HepG2 (cell line): ENCODE measurements around the gene CAPN9. TPM values are rescaled to one million over a fixed set of nuclear protein-coding genes. Genes with fewer than 3 reads are reported as not detected.

Experiments
- ATF7 ChIP-seq, 2 experiments: fragments of 450-650 bp in 1 of 2; sonication (generic) in 1 of 2; formaldehyde crosslinking in 1 of 2; IDR thresholded peaks; 2 replicates each; pipeline versions ENCODE4 v1.4.0 to v1.6.1; 2016 to 2020; ENCODE audit warnings: antibody characterized with exemption in 1 of 2, mild to moderate bottlenecking in 1 of 2, missing genetic modification reagents in 1 of 2
- EEA1 ChIP-seq: sonication (generic); formaldehyde crosslinking; IDR thresholded peaks from 2 replicates; pipeline ENCODE4 v1.5.1; 2020; ENCODE audit warnings: mild to moderate bottlenecking, missing genetic modification reagents, borderline replicate concordance
- FOXO1 ChIP-seq: sonication (generic); formaldehyde crosslinking; IDR thresholded peaks from 2 replicates; pipeline ENCODE4 v1.4.0; 2020; ENCODE audit warnings: missing genetic modification reagents
- HOXA5 ChIP-seq: sonication (generic); formaldehyde crosslinking; IDR thresholded peaks from 2 replicates; pipeline ENCODE4 v1.4.0; 2020; ENCODE audit warnings: missing genetic modification reagents
- JUND ChIP-seq: sonication (generic); formaldehyde crosslinking; IDR thresholded peaks from 2 replicates; pipeline ENCODE4 v1.8.0; 2022; ENCODE audit warnings: mild to moderate bottlenecking, missing genetic modification reagents
- KLF13 ChIP-seq: sonication (generic); formaldehyde crosslinking; IDR thresholded peaks from 2 replicates; pipeline ENCODE4 v1.4.0; 2020; ENCODE audit warnings: mild to moderate bottlenecking, missing genetic modification reagents
- SP4 ChIP-seq: sonication (generic); formaldehyde crosslinking; IDR thresholded peaks from 2 replicates; pipeline ENCODE4 v1.8.1; 2023; ENCODE audit warnings: mild to moderate bottlenecking, missing genetic modification reagents
- SRF ChIP-seq: IDR thresholded peaks from 2 replicates; pipeline ENCODE4 v1.6.1; 2011; ENCODE audit warnings: mild to moderate bottlenecking, low read depth, low read length, moderate library complexity
- TOE1 ChIP-seq: sonication (generic); formaldehyde crosslinking; IDR thresholded peaks from 2 replicates; pipeline ENCODE4 v1.4.0; 2020; ENCODE audit warnings: mild to moderate bottlenecking, missing genetic modification reagents
- ZBTB8A ChIP-seq: sonication (generic); formaldehyde crosslinking; IDR thresholded peaks from 2 replicates; pipeline ENCODE4 v1.4.0; 2020; ENCODE audit warnings: mild to moderate bottlenecking, low read depth, missing genetic modification reagents, borderline replicate concordance
- ZKSCAN5 ChIP-seq: sonication (generic); formaldehyde crosslinking; IDR thresholded peaks from 2 replicates; pipeline ENCODE4 v1.5.1; 2020; ENCODE audit warnings: mild to moderate bottlenecking, missing genetic modification reagents
- ZNF12 ChIP-seq: sonication (generic); formaldehyde crosslinking; IDR thresholded peaks from 2 replicates; pipeline ENCODE4 v1.5.0; 2020; ENCODE audit warnings: missing genetic modification reagents
- ZNF256 ChIP-seq: sonication (generic); formaldehyde crosslinking; conservative IDR thresholded peaks from 2 replicates; pipeline ENCODE4 v1.4.0; 2020; ENCODE audit warnings: missing genetic modification reagents
- ZNF841 ChIP-seq: sonication (generic); formaldehyde crosslinking; IDR thresholded peaks from 2 replicates; pipeline ENCODE4 v1.8.1; 2023; ENCODE audit warnings: missing genetic modification reagents, borderline replicate concordance
- ZNF883 ChIP-seq: sonication (generic); formaldehyde crosslinking; IDR thresholded peaks from 2 replicates; pipeline ENCODE4 v1.5.1; 2020; ENCODE audit warnings: mild to moderate bottlenecking, missing genetic modification reagents; ENCODE audit errors: not compliant biosample characterization
- polyA plus RNA-seq, 8 experiments: library from polyadenylated mRNA; depleted of rRNA in 3 of 8; stranded (reverse) in 7 of 8; unstranded in 1 of 8; fragments of >200 nt; fragmentation: Illumina TruSeq in 4 of 8; extraction: Trizol in 4 of 8; gene quantifications; 2 replicates each; pipeline versions ENCODE4 v1.2.1 to v1.2.3, GENCODE V29; 2011 to 2016; ENCODE audit warnings: low read depth in 4 of 8, missing spikeins in 1 of 8, mixed read lengths in 1 of 8; ENCODE audit not compliant: insufficient read depth in 1 of 8
- total RNA-seq, 5 experiments: library from RNA; depleted of rRNA; stranded (reverse); fragments of >200 nt; fragmentation: Illumina TruSeq; extraction: Trizol; gene quantifications; 2 replicates each; pipeline ENCODE4 v1.2.3, GENCODE V29; 2016; ENCODE audit warnings: low read depth in 1 of 5
- TF ChIP-seq, protein P1 (sequence below): sonication (generic); formaldehyde crosslinking; IDR thresholded peaks from 2 replicates; pipeline ENCODE4 v1.5.0; 2020; ENCODE audit warnings: missing genetic modification reagents
- TF ChIP-seq, protein P2 (sequence below): sonication (generic); formaldehyde crosslinking; IDR thresholded peaks from 2 replicates; pipeline ENCODE4 v1.8.0; 2022; ENCODE audit warnings: mild to moderate bottlenecking, missing genetic modification reagents
- TF ChIP-seq, protein P3 (sequence below), 2 experiments: fragments of 450-650 bp in 1 of 2; sonication (generic) in 1 of 2; formaldehyde crosslinking; IDR thresholded peaks; 2 replicates each; pipeline versions ENCODE4 v1.5.0 to v1.8.0; 2020 to 2022; ENCODE audit warnings: mild to moderate bottlenecking in 1 of 2, missing genetic modification reagents in 1 of 2
- TF ChIP-seq, protein P4 (sequence below): sonication (generic); formaldehyde crosslinking; IDR thresholded peaks from 2 replicates; pipeline ENCODE4 v1.8.0; 2022; ENCODE audit warnings: missing genetic modification reagents, low read depth, mild to moderate bottlenecking, borderline replicate concordance
- TF ChIP-seq, protein P5 (sequence below): sonication (generic); formaldehyde crosslinking; IDR thresholded peaks from 2 replicates; pipeline ENCODE4 v1.5.0; 2020; ENCODE audit warnings: missing genetic modification reagents
- TF ChIP-seq, protein P6 (sequence below): sonication (generic); formaldehyde crosslinking; conservative IDR thresholded peaks from 2 replicates; pipeline ENCODE4 v1.8.0; 2022; ENCODE audit warnings: mild to moderate bottlenecking, moderate library complexity, missing genetic modification reagents

The CAPN9 gene
- total and polyA plus RNA-seq, 2 of the 13 experiments (the other 11 are each of a cell fraction or from before 2014, with no cell fraction given), result 0.04 to 0.31 TPM

DNA sequence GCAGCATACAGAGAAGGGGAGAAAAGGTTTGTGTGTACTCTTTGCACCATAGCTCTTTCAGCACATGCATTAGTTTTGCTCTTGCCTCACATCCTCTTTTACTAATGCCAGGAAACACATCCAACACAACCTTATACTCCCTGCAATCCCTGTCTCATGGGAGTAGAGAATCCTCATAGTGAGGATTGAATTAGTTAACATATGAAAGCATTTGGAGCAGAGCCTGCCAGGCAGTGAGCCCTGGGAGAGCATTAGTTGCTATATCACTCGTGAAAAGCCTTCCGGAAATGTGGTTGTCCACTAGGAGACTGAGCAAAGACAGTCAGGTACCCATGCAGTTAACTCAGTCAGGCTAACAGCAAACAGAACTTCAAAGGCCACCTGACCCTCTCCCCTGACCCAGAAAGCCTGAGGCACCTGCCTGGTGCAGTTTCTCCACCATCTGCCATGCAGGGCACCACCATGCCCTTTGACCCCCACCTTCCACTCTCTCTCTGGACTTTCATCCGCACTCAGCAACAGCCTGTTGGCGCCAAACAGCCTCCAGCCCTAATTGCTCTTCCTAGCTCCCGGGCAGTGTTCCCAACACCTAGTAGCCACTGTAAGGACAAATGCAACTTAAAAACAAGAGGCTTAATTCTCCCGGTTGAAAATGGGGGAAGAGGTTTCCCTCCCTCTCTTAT lies 18.3 kb upstream of the CAPN9 start (continued):
- no peak for TF ChIP-seq ZNF256
- TF ChIP-seq, protein P1, sequence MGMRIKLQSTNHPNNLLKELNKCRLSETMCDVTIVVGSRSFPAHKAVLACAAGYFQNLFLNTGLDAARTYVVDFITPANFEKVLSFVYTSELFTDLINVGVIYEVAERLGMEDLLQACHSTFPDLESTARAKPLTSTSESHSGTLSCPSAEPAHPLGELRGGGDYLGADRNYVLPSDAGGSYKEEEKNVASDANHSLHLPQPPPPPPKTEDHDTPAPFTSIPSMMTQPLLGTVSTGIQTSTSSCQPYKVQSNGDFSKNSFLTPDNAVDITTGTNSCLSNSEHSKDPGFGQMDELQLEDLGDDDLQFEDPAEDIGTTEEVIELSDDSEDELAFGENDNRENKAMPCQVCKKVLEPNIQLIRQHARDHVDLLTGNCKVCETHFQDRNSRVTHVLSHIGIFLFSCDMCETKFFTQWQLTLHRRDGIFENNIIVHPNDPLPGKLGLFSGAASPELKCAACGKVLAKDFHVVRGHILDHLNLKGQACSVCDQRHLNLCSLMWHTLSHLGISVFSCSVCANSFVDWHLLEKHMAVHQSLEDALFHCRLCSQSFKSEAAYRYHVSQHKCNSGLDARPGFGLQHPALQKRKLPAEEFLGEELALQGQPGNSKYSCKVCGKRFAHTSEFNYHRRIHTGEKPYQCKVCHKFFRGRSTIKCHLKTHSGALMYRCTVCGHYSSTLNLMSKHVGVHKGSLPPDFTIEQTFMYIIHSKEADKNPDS (CRISPR knock-in tag), result peak; percentile 87
- TF ChIP-seq HOXA5 (CRISPR knock-in tag), result peak; percentile 74; the same call in 1 of the 2 replicates
- TF ChIP-seq KLF13 (CRISPR knock-in tag), result no peak
- TF ChIP-seq, protein P2, sequence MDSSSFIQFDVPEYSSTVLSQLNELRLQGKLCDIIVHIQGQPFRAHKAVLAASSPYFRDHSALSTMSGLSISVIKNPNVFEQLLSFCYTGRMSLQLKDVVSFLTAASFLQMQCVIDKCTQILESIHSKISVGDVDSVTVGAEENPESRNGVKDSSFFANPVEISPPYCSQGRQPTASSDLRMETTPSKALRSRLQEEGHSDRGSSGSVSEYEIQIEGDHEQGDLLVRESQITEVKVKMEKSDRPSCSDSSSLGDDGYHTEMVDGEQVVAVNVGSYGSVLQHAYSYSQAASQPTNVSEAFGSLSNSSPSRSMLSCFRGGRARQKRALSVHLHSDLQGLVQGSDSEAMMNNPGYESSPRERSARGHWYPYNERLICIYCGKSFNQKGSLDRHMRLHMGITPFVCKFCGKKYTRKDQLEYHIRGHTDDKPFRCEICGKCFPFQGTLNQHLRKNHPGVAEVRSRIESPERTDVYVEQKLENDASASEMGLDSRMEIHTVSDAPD (CRISPR knock-in tag), result peak; percentile 100
- TF ChIP-seq SRF, result 0 out of 2 replicates have a peak, but pooled peaks have one; percentile 22
- peak; percentile 77 for TF ChIP-seq ZNF12 (CRISPR knock-in tag)
- peak; percentile 22 for TF ChIP-seq ZNF883 (CRISPR knock-in tag)
- TF ChIP-seq ZKSCAN5 (CRISPR knock-in tag), result no peak
- TF ChIP-seq ATF7 (IDR thresholded peaks at IDR 0.05), result no peak
- peak; percentile 66; the same call in 1 of the 2 replicates for TF ChIP-seq ATF7 (CRISPR knock-in tag; IDR thresholded peaks at IDR 0.05)
- TF ChIP-seq, protein P3, sequence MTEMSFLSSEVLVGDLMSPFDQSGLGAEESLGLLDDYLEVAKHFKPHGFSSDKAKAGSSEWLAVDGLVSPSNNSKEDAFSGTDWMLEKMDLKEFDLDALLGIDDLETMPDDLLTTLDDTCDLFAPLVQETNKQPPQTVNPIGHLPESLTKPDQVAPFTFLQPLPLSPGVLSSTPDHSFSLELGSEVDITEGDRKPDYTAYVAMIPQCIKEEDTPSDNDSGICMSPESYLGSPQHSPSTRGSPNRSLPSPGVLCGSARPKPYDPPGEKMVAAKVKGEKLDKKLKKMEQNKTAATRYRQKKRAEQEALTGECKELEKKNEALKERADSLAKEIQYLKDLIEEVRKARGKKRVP (CRISPR knock-in tag; IDR thresholded peaks at IDR 0.05), result peak in 1 of 2 experiments; percentile 61; a peak in 2 of 4 replicates
- TF ChIP-seq SP4 (CRISPR knock-in tag), result no peak
- TF ChIP-seq, protein P4, sequence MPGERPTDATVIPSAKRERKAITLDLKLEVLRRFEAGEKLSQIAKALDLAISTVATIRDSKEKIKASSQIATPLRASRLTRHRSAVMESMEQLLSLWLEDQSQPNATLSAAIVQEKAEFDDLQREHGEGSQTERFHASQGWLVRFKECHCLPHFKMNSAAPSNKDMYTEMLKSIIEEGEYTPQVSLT (CRISPR knock-in tag), result no peak
- no peak for TF ChIP-seq ZBTB8A (CRISPR knock-in tag)
- TF ChIP-seq, protein P5, sequence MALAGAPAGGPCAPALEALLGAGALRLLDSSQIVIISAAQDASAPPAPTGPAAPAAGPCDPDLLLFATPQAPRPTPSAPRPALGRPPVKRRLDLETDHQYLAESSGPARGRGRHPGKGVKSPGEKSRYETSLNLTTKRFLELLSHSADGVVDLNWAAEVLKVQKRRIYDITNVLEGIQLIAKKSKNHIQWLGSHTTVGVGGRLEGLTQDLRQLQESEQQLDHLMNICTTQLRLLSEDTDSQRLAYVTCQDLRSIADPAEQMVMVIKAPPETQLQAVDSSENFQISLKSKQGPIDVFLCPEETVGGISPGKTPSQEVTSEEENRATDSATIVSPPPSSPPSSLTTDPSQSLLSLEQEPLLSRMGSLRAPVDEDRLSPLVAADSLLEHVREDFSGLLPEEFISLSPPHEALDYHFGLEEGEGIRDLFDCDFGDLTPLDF (CRISPR knock-in tag), result peak; percentile 96
- TF ChIP-seq EEA1, result no peak
- no peak for TF ChIP-seq ZNF841 (CRISPR knock-in tag)
- peak; percentile 54 for TF ChIP-seq JUND (CRISPR knock-in tag)
- peak; percentile 93 for TF ChIP-seq FOXO1
- TF ChIP-seq, protein P6, sequence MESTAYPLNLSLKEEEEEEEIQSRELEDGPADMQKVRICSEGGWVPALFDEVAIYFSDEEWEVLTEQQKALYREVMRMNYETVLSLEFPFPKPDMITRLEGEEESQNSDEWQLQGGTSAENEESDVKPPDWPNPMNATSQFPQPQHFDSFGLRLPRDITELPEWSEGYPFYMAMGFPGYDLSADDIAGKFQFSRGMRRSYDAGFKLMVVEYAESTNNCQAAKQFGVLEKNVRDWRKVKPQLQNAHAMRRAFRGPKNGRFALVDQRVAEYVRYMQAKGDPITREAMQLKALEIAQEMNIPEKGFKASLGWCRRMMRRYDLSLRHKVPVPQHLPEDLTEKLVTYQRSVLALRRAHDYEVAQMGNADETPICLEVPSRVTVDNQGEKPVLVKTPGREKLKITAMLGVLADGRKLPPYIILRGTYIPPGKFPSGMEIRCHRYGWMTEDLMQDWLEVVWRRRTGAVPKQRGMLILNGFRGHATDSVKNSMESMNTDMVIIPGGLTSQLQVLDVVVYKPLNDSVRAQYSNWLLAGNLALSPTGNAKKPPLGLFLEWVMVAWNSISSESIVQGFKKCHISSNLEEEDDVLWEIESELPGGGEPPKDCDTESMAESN (CRISPR knock-in tag), result 0 out of 2 replicates have a peak, but pooled peaks have one; percentile 46
- no peak for TF ChIP-seq TOE1 (CRISPR knock-in tag)
